Raji (cell line): ENCODE results near the gene GAA.

Experiments used
- POLR2A ChIP-seq: IDR thresholded peaks from 2 replicates; pipeline ENCODE4 v1.6.1; 2011; ENCODE audit warnings: low read depth, low read length, control low read depth; ENCODE audit not compliant: insufficient read depth

The GAA gene

GRCh38 chr17:80163336-80163735 is 62.0 kb downstream of the GAA start:
- TF ChIP-seq POLR2A, result no peak

GRCh38 chr17:80164185-80164584 is 62.8 kb downstream of the GAA start:
- no peak for TF ChIP-seq POLR2A

- TF ChIP-seq POLR2A, result no peak
Measured at GRCh38 chr17:80166446-80166845, 65.1 kb downstream of the GAA start.

- no peak for TF ChIP-seq POLR2A
Measured at GRCh38 chr17:80168371-80168770, 67.0 kb downstream of the GAA start.

- no peak for TF ChIP-seq POLR2A
Measured at GRCh38 chr17:80169107-80169506, 67.7 kb downstream of the GAA start.
